ENCODE measurements around the gene ELF5. TPM values are rescaled to one million over a fixed set of nuclear protein-coding genes. Genes with fewer than 3 reads are reported as not detected.

Gene ELF5
- total and polyA plus RNA-seq, 9 donors: 0.07 to 2.8 (median 0.15) TPM; not detected in 4

GRCh38 chr11:34495239-34495723, 18.3 kb downstream of the ELF5 start:
- no peaks in the 10 kb centered on the region for H3K27me3 ChIP-seq (ENCODE audit: control insufficient read depth, insufficient read depth, low read length)
- no peaks in the 10 kb centered on the region for H3K9me3 ChIP-seq (replicated peaks; ENCODE audit: control insufficient read depth, low read depth, low read length)
- H3K4me1 ChIP-seq (ENCODE audit: control insufficient read depth, insufficient read depth, low read length): no peaks in the 10 kb centered on the region
- H3K27ac ChIP-seq (ENCODE audit: low read length): no peak overlapping the region
- no peak overlapping the region for H3K4me3 ChIP-seq (ENCODE audit: low read length)
- no peak for DNase-seq
- no peaks in the 10 kb centered on the region for H3K36me3 ChIP-seq (ENCODE audit: control insufficient read depth, insufficient read depth, low read length)
- 87% methylated on average over 4 of the region's 12 CpGs for WGBS (ENCODE audit: insufficient coverage)

- H3K4me1 ChIP-seq (ENCODE audit: control insufficient read depth, insufficient read depth, low read length): no peaks in the 10 kb centered on the region
- H3K27ac ChIP-seq (ENCODE audit: low read length): no peak overlapping the region
- DNase-seq: no peak
- 93% methylated on average over 2 of the region's 4 CpGs for WGBS (ENCODE audit: insufficient coverage)
- H3K27me3 ChIP-seq (ENCODE audit: control insufficient read depth, insufficient read depth, low read length): no peaks in the 10 kb centered on the region
- no peaks in the 10 kb centered on the region for H3K9me3 ChIP-seq (replicated peaks; ENCODE audit: control insufficient read depth, low read depth, low read length)
- no peaks in the 10 kb centered on the region for H3K36me3 ChIP-seq (ENCODE audit: control insufficient read depth, insufficient read depth, low read length)
- H3K4me3 ChIP-seq (ENCODE audit: low read length): no peak overlapping the region
Observed at GRCh38 chr11:34493926-34494595, 19.5 kb downstream of the ELF5 start.

- H3K4me3 ChIP-seq (ENCODE audit: low read length): no peak overlapping the region
- H3K27me3 ChIP-seq (ENCODE audit: control insufficient read depth, insufficient read depth, low read length): no peaks in the 10 kb centered on the region
- no peak for DNase-seq
- H3K4me1 ChIP-seq (ENCODE audit: control insufficient read depth, insufficient read depth, low read length): no peaks in the 10 kb centered on the region
- H3K36me3 ChIP-seq (ENCODE audit: control insufficient read depth, insufficient read depth, low read length): no peaks in the 10 kb centered on the region
- WGBS (ENCODE audit: insufficient coverage): 89% methylated on average over 6 of the region's 8 CpGs
- no peak overlapping the region for H3K27ac ChIP-seq (ENCODE audit: low read length)
- no peaks in the 10 kb centered on the region for H3K9me3 ChIP-seq (replicated peaks; ENCODE audit: control insufficient read depth, low read depth, low read length)
Observed at GRCh38 chr11:34493468-34493867, 20.1 kb downstream of the ELF5 start.

GRCh38 chr11:34492806-34493414, 20.7 kb downstream of the ELF5 start:
- Histone ChIP-seq H3K4me1 (ENCODE audit: control insufficient read depth, insufficient read depth, low read length) (no peaks in the 10 kb centered on the region), H3K9me3 (replicated peaks; ENCODE audit: control insufficient read depth, low read depth, low read length) (no peaks in the 10 kb centered on the region), H3K4me3 (ENCODE audit: low read length) (no peak overlapping the region), H3K27ac (ENCODE audit: low read length) (no peak overlapping the region), H3K27me3 (ENCODE audit: control insufficient read depth, insufficient read depth, low read length) (no peaks in the 10 kb centered on the region), H3K36me3 (ENCODE audit: control insufficient read depth, insufficient read depth, low read length) (no peaks in the 10 kb centered on the region)
- peak; percentile 68 for DNase-seq
- WGBS (ENCODE audit: insufficient coverage): 60% methylated on average over 1 of the region's 8 CpGs

GRCh38 chr11:34490304-34490703, 23.3 kb downstream of the ELF5 start:
- Histone ChIP-seq H3K9me3 (replicated peaks; ENCODE audit: control insufficient read depth, low read depth, low read length) (no peaks in the 10 kb centered on the region), H3K4me1 (ENCODE audit: control insufficient read depth, insufficient read depth, low read length) (no peaks in the 10 kb centered on the region), H3K36me3 (ENCODE audit: control insufficient read depth, insufficient read depth, low read length) (no peaks in the 10 kb centered on the region), H3K4me3 (ENCODE audit: low read length) (no peak overlapping the region), H3K27me3 (ENCODE audit: control insufficient read depth, insufficient read depth, low read length) (no peaks in the 10 kb centered on the region), H3K27ac (ENCODE audit: low read length) (no peak overlapping the region)
- WGBS (ENCODE audit: insufficient coverage): no CpG with 5 or more reads among the region's 2 CpGs
- no peak for DNase-seq

- no peaks in the 10 kb centered on the region for H3K27me3 ChIP-seq (ENCODE audit: control insufficient read depth, insufficient read depth, low read length)
- DNase-seq: no peak
- H3K4me1 ChIP-seq (ENCODE audit: control insufficient read depth, insufficient read depth, low read length): no peaks in the 10 kb centered on the region
- no peak overlapping the region for H3K27ac ChIP-seq (ENCODE audit: low read length)
- H3K36me3 ChIP-seq (ENCODE audit: control insufficient read depth, insufficient read depth, low read length): no peaks in the 10 kb centered on the region
- no peaks in the 10 kb centered on the region for H3K9me3 ChIP-seq (replicated peaks; ENCODE audit: control insufficient read depth, low read depth, low read length)
- no peak overlapping the region for H3K4me3 ChIP-seq (ENCODE audit: low read length)
- 80% methylated on average over 8 of the region's 12 CpGs for WGBS (ENCODE audit: insufficient coverage)
Observed at GRCh38 chr11:34488855-34489557, 24.6 kb downstream of the ELF5 start.

GRCh38 chr11:34487430-34487829, 26.2 kb downstream of the ELF5 start:
- H3K4me3 ChIP-seq (ENCODE audit: low read length): no peak overlapping the region
- H3K36me3 ChIP-seq (ENCODE audit: control insufficient read depth, insufficient read depth, low read length): no peaks in the 10 kb centered on the region
- no peaks in the 10 kb centered on the region for H3K9me3 ChIP-seq (replicated peaks; ENCODE audit: control insufficient read depth, low read depth, low read length)
- DNase-seq: no peak
- H3K4me1 ChIP-seq (ENCODE audit: control insufficient read depth, insufficient read depth, low read length): no peaks in the 10 kb centered on the region
- H3K27me3 ChIP-seq (ENCODE audit: control insufficient read depth, insufficient read depth, low read length): no peaks in the 10 kb centered on the region
- H3K27ac ChIP-seq (ENCODE audit: low read length): no peak overlapping the region
- 100% methylated on average over 1 of the region's 7 CpGs for WGBS (ENCODE audit: insufficient coverage)

- H3K27ac ChIP-seq (ENCODE audit: low read length): no peak overlapping the region
- H3K4me1 ChIP-seq (ENCODE audit: control insufficient read depth, insufficient read depth, low read length): peaks cover 2% of the 10 kb centered on the region
- 81% methylated on average over 8 of the region's 9 CpGs for WGBS (ENCODE audit: insufficient coverage)
- peaks cover 2% of the 10 kb centered on the region for H3K27me3 ChIP-seq (ENCODE audit: control insufficient read depth, insufficient read depth, low read length)
- DNase-seq: no peak
- H3K36me3 ChIP-seq (ENCODE audit: control insufficient read depth, insufficient read depth, low read length): no peaks in the 10 kb centered on the region
- H3K4me3 ChIP-seq (ENCODE audit: low read length): no peak overlapping the region
- no peaks in the 10 kb centered on the region for H3K9me3 ChIP-seq (replicated peaks; ENCODE audit: control insufficient read depth, low read depth, low read length)
Observed at GRCh38 chr11:34483106-34483874, 30.3 kb downstream of the ELF5 start.

GRCh38 chr11:34481307-34481706, 32.3 kb downstream of the ELF5 start:
- H3K4me3 ChIP-seq (ENCODE audit: low read length): no peak overlapping the region
- H3K36me3 ChIP-seq (ENCODE audit: control insufficient read depth, insufficient read depth, low read length): no peaks in the 10 kb centered on the region
- H3K9me3 ChIP-seq (replicated peaks; ENCODE audit: control insufficient read depth, low read depth, low read length): no peaks in the 10 kb centered on the region
- DNase-seq: no peak
- peaks cover 2% of the 10 kb centered on the region for H3K4me1 ChIP-seq (ENCODE audit: control insufficient read depth, insufficient read depth, low read length)
- 100% methylated on average over 2 of the region's 3 CpGs for WGBS (ENCODE audit: insufficient coverage)
- H3K27ac ChIP-seq (ENCODE audit: low read length): no peak overlapping the region
- peaks cover 2% of the 10 kb centered on the region for H3K27me3 ChIP-seq (ENCODE audit: control insufficient read depth, insufficient read depth, low read length)

GRCh38 chr11:34480314-34480713, 33.3 kb downstream of the ELF5 start:
- 17% methylated on average over 1 of the region's 3 CpGs for WGBS (ENCODE audit: insufficient coverage)
- Histone ChIP-seq H3K4me3 (ENCODE audit: low read length) (no peak overlapping the region), H3K27ac (ENCODE audit: low read length) (no peak overlapping the region), H3K9me3 (replicated peaks; ENCODE audit: control insufficient read depth, low read depth, low read length) (no peaks in the 10 kb centered on the region), H3K4me1 (ENCODE audit: control insufficient read depth, insufficient read depth, low read length) (peaks cover 2% of the 10 kb centered on the region), H3K27me3 (ENCODE audit: control insufficient read depth, insufficient read depth, low read length) (peaks cover 2% of the 10 kb centered on the region), H3K36me3 (ENCODE audit: control insufficient read depth, insufficient read depth, low read length) (no peaks in the 10 kb centered on the region)
- no peak for DNase-seq

Measured in muscle of leg (tissue), 11 donors.